Measurements from ENCODE around the gene SLC44A1. TPM values are rescaled to one million over a fixed set of nuclear protein-coding genes. Genes with fewer than 3 reads are reported as not detected.

The SLC44A1 gene
- total RNA-seq, 4 donors from 2014 or later: 39.3 to 94.1 (median 58.3) TPM

DNA sequence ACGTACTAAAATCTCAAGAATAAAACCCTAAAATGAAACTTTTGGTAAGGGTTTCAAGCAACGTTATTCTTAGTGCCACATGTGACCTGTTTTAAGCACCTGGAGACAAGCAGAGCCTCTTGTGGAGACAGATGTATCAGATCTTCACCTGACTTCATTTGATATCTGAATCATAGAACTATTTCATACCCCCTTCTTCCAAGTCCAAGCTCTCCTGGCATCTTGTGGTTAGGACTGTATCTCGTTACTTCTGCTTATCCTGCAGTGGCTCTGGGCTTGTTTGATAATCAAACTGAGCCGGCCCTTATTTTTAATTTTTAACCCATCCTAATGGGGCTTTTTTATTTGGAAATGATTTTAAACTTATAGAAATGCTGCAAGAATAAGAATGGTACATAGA is 192.3 kb downstream of the SLC44A1 start:
- in situ Hi-C loops (cut with MboI; ENCODE audit: low pct_ligation_motif_present in 1 of 4, low pct_unique_long_range_greater_than_20kb in 1 of 4, low sequenced_read_pairs in 3 of 4): loop anchor here in 2 of 4 donors (25.0 kb wide), 1 partner anchor 276 kb away; no protein-coding TSS in a partner anchor

GRCh38 chr9:105437704-105438103 is 193.3 kb downstream of the SLC44A1 start:
- no peaks in the 10 kb centered on the region for H3K36me3 ChIP-seq
- H3K9me3 ChIP-seq: no peaks in the 10 kb centered on the region
- intact Hi-C loops (cut with DNase I; ENCODE audit: low total_unique reads) (no loop called here), in situ Hi-C loops (cut with MboI; ENCODE audit: low pct_ligation_motif_present in 1 of 4, low pct_unique_long_range_greater_than_20kb in 1 of 4, low sequenced_read_pairs in 3 of 4) (loop anchor here in 2 of 4 donors (25.0 kb wide), 1 partner anchor 275 kb away; no protein-coding TSS in a partner anchor)
- TF ChIP-seq POLR2AphosphoS5 (IDR thresholded peaks at IDR 0.05) (no peak), POLR2A (IDR thresholded peaks at IDR 0.05) (no peak), EP300 (IDR thresholded peaks at IDR 0.05; ENCODE audit: low read depth) (no peak)
- TF ChIP-seq, protein P1, sequence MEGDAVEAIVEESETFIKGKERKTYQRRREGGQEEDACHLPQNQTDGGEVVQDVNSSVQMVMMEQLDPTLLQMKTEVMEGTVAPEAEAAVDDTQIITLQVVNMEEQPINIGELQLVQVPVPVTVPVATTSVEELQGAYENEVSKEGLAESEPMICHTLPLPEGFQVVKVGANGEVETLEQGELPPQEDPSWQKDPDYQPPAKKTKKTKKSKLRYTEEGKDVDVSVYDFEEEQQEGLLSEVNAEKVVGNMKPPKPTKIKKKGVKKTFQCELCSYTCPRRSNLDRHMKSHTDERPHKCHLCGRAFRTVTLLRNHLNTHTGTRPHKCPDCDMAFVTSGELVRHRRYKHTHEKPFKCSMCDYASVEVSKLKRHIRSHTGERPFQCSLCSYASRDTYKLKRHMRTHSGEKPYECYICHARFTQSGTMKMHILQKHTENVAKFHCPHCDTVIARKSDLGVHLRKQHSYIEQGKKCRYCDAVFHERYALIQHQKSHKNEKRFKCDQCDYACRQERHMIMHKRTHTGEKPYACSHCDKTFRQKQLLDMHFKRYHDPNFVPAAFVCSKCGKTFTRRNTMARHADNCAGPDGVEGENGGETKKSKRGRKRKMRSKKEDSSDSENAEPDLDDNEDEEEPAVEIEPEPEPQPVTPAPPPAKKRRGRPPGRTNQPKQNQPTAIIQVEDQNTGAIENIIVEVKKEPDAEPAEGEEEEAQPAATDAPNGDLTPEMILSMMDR (IDR thresholded peaks at IDR 0.05): no peak
- H3K27ac ChIP-seq: no peak overlapping the region
- 76 to 92% methylated on average over 1 of the region's 1 CpG for WGBS, 2 donors (ENCODE audit: low coverage in 1 of 2)
- H3K4me1 ChIP-seq: peaks cover 0 to 13% (median 8%) of the 10 kb centered on the region in 4 donors
- H3K27me3 ChIP-seq: no peaks in the 10 kb centered on the region
- DNase-seq: no peak
- H3K4me3 ChIP-seq: no peak overlapping the region

More for the DNA sequence above, 192.3 kb downstream of the SLC44A1 start:
- no peaks in the 10 kb centered on the region for H3K36me3 ChIP-seq
- TF ChIP-seq POLR2AphosphoS5 (IDR thresholded peaks at IDR 0.05): no peak
- intact Hi-C loops (cut with DNase I; ENCODE audit: low total_unique reads): no loop called here
- DNase-seq: no peak
- no peak overlapping the region for H3K4me3 ChIP-seq
- H3K27me3 ChIP-seq: no peaks in the 10 kb centered on the region
- H3K9me3 ChIP-seq: no peaks in the 10 kb centered on the region
- WGBS, 2 donors (ENCODE audit: low coverage in 1 of 2): 90 to 94% methylated on average over 2 to 4 of the region's 4 CpGs
- H3K4me1 ChIP-seq: peaks cover 0 to 21% (median 14%) of the 10 kb centered on the region in 4 donors
- H3K27ac ChIP-seq: no peak overlapping the region

- WGBS, 2 donors (ENCODE audit: low coverage in 1 of 2): 77 to 84% methylated on average over 8 of the region's 8 CpGs
- H3K9me3 ChIP-seq: no peaks in the 10 kb centered on the region
- intact Hi-C loops (cut with DNase I; ENCODE audit: low total_unique reads) (no loop called here), in situ Hi-C loops (cut with MboI; ENCODE audit: low pct_ligation_motif_present in 1 of 4, low pct_unique_long_range_greater_than_20kb in 1 of 4, low sequenced_read_pairs in 3 of 4) (loop anchor here in 2 of 4 donors (25.0 kb wide), 1 partner anchor 274 kb away; no protein-coding TSS in a partner anchor)
- DNase-seq: no peak
- no peak overlapping the region for H3K27ac ChIP-seq
- H3K36me3 ChIP-seq: no peaks in the 10 kb centered on the region
- H3K4me3 ChIP-seq: no peak overlapping the region
- TF ChIP-seq EP300 (IDR thresholded peaks at IDR 0.05; ENCODE audit: low read depth) (no peak), POLR2AphosphoS5 (IDR thresholded peaks at IDR 0.05) (no peak), POLR2A (IDR thresholded peaks at IDR 0.05) (no peak)
- TF ChIP-seq, protein P1 (IDR thresholded peaks at IDR 0.05): no peak
- H3K27me3 ChIP-seq: no peaks in the 10 kb centered on the region
- peaks cover 0 to 7% (median 3%) of the 10 kb centered on the region in 4 donors for H3K4me1 ChIP-seq
These were observed 193.8 kb downstream of the SLC44A1 start for GRCh38 chr9:105438141-105438806.

- Histone ChIP-seq H3K9me3 (no peaks in the 10 kb centered on the region), H3K27ac (no peak overlapping the region), H3K4me3 (no peak overlapping the region), H3K4me1 (no peaks in the 10 kb centered on the region), H3K27me3 (no peaks in the 10 kb centered on the region), H3K36me3 (no peaks in the 10 kb centered on the region)
- TF ChIP-seq, protein P1 (IDR thresholded peaks at IDR 0.05): no peak
- TF ChIP-seq POLR2AphosphoS5 (IDR thresholded peaks at IDR 0.05) (no peak), EP300 (IDR thresholded peaks at IDR 0.05; ENCODE audit: low read depth) (no peak), POLR2A (IDR thresholded peaks at IDR 0.05) (no peak)
- intact Hi-C loops (cut with DNase I; ENCODE audit: low total_unique reads): no loop called here
- in situ Hi-C loops (cut with MboI; ENCODE audit: low pct_ligation_motif_present in 1 of 4, low pct_unique_long_range_greater_than_20kb in 1 of 4, low sequenced_read_pairs in 3 of 4): loop anchor here in 2 of 4 donors (25.0 kb wide), 1 partner anchor 273 kb away; no protein-coding TSS in a partner anchor
- no peak for DNase-seq
These were observed 195.0 kb downstream of the SLC44A1 start for GRCh38 chr9:105439428-105439827.
